Thyroid gland (tissue), 4 donors: ENCODE measurements around the gene LKAAEAR1.

Source experiments
- POLR2A ChIP-seq, 2 donors: fragments of 450-650 bp; IDR thresholded peaks; one replicate each; pipeline ENCODE4 v1.6.1; 2017; ENCODE audit warnings: antibody characterized with exemption in 2 of 2, mild to moderate bottlenecking in 2 of 2, moderate library complexity in 1 of 2
- TF ChIP-seq, protein P1 (sequence below), 6 experiments: fragments of 200-600 bp in 3 of 6; fragments of 450-650 bp in 3 of 6; sonication (generic) in 3 of 6; IDR thresholded peaks; one replicate each; pipeline ENCODE4 v1.5.1; 2016 to 2019; ENCODE audit warnings: antibody characterized with exemption in 6 of 6, mild to moderate bottlenecking in 2 of 6, inconsistent platforms in 1 of 6, moderate library complexity in 1 of 6

DNA sequence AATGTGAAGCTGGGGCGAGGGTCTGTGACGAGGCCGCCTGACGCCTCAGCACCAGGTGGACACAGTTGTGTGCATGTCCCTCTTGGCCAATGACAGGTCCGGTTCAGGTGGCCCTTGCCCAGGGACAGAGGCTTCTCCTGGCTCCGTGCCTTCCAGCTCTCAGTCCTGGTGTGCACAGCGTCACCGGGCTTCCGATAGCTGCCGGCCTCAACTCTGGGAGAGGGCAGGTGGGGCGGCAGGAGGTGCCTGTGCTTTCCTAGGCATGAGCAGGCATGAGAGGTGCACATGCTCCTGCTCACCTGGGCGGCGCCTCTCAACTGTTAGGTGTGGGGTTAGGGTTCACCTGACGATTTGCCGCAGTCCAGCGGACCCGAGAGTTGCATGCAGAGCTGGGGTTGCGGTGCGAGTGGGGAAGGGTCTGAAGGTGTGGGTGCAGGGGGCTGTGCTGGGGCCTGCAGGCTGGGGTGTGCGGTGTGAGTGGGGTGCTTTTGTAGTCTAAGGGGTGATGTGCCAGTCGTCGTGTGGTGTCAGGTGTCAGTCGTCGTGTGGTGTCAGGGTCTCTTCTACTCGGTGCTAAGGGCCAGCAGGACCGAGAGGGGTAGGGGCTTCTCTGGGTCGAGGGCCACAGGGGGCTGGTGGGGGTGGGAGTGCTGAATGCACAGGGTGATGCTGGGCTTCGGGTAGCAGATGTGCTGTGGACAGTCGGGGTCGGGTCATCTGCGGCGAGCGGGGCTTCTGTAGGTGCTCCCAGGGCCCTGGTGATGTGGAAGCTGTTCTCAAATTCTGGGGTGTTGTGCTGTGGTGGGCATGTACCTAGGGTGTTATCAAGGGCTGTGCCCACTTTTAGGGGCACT lies 31.0 kb downstream of the LKAAEAR1 start:
- TF ChIP-seq, protein P1, sequence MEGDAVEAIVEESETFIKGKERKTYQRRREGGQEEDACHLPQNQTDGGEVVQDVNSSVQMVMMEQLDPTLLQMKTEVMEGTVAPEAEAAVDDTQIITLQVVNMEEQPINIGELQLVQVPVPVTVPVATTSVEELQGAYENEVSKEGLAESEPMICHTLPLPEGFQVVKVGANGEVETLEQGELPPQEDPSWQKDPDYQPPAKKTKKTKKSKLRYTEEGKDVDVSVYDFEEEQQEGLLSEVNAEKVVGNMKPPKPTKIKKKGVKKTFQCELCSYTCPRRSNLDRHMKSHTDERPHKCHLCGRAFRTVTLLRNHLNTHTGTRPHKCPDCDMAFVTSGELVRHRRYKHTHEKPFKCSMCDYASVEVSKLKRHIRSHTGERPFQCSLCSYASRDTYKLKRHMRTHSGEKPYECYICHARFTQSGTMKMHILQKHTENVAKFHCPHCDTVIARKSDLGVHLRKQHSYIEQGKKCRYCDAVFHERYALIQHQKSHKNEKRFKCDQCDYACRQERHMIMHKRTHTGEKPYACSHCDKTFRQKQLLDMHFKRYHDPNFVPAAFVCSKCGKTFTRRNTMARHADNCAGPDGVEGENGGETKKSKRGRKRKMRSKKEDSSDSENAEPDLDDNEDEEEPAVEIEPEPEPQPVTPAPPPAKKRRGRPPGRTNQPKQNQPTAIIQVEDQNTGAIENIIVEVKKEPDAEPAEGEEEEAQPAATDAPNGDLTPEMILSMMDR (IDR thresholded peaks at IDR 0.05): no peak
- no peak for TF ChIP-seq POLR2A (IDR thresholded peaks at IDR 0.05)
